ENCODE results near the gene NCL.
A peak's percentile ranks its signal among the peaks of the same experiment; 100 is the strongest.
"Not testable (repeated sequence)": the region's sequence is repeated elsewhere in the genome, so short reads cannot be mapped to it uniquely, and the experiment has no call there.

NCL gene

DNA sequence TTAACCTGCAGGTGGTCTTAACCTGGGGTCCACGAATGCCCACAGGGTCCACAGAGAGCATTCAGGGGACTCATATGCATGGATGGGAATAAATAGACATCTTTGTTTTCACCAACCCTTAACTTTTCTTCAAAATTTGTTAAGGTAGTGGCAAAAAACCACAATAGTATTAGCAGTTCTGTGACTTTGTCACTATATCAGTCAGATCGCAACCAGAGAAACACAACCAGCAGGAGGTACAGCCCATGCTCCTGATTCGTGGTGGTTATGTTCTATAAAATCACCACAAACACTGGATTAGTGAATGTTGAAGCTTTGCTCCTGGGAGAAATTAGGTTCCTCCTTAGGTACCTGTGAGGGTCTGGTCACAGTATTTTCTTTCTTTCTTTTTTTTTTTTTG lies 37.2 kb downstream of the NCL start:
- no peak for DNase-seq

DNA sequence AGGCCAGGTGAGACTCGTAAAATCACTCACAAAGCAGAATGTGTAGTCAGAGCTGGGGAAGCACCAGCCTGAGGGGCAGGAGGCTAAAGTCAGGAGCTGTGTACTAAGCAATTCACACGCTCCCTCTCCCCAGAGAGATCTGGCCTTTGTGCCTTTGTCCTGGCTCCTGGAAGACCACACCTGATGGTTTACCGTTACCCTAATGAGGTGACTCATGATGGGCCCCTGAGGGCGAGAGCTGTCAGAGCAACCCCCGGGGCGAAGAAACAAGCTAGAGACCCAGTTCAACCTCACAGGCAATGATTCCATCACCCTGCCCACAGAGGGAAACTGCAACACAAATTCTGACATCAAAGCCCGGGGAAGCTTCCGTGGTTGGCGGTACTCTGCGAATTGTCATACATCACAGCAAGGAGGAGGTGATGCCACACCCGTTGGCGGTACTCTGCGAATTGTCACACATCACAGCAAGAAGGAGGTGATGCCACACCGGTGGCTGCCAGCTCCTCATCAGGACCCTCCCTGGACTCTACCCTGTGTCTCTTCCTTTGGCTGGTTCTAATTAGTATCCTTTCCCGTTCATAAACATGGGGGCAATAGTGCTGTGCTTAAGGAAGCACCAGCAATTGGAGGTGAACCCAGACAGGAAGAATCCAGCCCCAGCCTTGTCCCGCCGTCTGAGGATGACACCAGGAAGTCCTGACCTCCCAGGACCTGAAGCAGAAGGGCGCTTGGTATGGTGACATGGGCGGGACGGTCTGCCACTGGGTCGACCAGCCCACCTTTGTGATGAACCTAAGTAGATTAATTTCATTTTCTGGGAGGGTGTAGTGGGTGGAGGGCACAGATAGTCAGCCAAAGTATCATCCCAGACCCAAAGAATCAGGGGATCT lies 38.2 kb downstream of the NCL start:
- peak; percentile 55 for DNase-seq

DNA sequence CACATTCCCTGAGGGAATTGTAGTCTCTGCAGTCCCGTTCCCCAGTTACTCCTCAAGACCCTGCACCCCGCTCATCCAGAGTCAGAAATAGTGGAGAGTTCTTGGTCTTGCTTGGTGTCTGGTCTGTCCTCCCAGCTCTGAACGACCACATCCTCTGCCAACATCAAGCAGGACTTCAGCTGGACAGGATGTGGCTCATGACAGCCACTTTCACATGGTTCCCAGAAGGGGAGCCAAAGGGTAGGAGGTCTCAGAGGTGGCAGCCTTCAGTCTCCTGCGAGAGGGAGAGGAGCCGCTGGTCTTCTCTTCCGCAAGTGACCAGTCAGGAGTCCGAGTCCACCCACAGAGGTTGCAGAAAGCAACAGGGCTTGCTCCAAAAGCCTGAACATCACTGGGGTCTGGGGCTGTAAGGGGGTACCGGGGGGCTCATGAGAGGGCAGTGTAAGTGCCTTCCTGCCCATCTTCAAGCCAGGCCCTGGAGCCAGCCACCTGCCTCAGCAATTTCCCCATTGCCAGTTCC lies 38.9 kb downstream of the NCL start:
- DNase-seq = no peak

DNA sequence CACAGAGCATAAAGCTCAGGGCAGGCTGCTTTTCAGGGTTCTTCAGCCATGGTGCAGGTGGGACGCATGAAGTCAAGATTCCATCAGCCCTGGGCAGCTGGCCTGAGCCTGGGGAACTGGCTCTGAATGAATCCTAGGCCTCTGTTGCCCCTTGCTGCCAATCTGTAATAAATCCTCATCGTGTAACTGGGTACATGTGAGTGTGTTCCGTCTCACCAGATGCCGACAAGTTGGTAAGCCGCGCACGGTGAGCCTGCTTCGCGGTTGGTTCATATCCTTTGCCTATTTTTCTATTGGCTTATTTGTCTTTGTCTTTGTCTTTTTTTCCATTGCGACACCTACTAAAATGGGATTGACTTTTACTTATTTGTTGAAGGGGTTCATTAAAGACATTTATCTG lies 41.1 kb downstream of the NCL start:
- DNase-seq = no peak

DNA sequence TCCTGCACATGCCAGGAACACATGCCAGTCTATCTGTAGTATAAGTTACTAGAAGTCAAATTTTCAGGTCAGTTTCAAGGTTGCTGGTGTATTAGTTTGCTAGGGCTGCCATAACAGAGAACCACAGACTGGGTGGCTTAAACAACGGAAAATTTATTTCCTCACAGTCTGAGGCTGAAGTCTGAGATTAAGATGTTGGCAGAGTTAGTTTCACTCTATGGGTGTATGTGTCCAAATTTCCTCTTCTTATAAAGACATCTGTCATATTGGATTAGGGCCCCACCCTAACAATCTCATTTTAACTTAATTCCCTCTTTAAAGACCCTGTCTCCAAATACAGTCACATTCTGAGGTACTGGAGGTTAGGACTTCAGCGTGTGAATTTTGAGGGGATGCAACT lies 42.2 kb downstream of the NCL start:
- no peak for DNase-seq

- no peak for DNase-seq
Observed at GRCh38 chr2:231421051-231421580, 43.2 kb downstream of the NCL start.

GRCh38 chr2:231418820-231419640 lies 45.3 kb downstream of the NCL start:
- no peak for DNase-seq

GRCh38 chr2:231415029-231415428 lies 49.3 kb downstream of the NCL start:
- no peak for DNase-seq

DNA sequence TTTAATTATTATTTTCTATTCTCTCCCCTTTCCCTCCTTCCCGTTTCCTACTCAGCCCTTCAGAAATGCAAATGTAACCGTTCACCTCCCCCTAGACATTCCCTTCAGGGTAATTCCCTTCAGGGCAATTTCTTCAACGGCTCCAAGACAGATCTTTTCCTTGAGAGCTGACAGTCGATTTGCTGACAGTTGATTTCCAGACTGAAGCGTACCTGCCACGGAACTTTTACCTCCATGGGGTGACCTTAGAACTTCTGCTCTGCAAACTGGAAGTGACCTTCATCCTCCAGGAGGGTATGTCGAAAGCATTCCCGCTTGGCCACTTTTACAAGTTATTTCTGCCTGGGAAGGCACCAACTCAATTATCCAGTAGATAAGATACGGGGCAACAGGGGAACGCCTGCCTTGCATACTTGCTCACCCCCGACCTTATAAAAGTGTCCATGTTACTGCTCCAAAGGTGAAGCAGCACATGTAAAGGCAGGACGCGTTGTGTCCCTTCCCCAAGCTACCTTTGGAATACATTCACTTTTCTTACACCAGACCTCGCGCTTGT lies 50.3 kb downstream of the NCL start:
- no peak for DNase-seq

DNA sequence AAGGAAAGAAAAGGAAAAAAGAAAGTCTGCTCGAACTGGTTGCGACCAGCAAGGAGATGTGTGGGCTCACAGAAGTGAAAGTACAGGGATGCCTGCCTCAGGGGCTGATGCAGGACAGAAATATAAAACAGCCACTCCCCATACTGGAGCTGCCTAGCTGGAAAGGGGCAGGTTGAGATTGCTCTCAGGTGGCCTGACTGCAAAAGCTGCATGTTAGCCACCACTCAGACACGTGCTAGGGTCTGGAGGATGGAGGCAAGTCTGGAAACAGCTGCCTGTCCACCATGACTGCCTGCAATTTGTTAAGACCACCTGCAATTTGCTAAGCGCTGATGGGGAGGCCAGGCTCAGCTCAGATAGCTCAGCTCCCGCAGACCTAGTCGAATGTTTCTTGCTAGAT lies 50.8 kb downstream of the NCL start:
- DNase-seq = no peak

- DNase-seq = no peak
Observed at GRCh38 chr2:231412618-231412963, 51.7 kb downstream of the NCL start.

GRCh38 chr2:231411831-231412617 lies 52.3 kb downstream of the NCL start:
- peak; percentile 76 for DNase-seq

- no peak for DNase-seq
Observed at GRCh38 chr2:231411237-231411636, 53.0 kb downstream of the NCL start.

DNA sequence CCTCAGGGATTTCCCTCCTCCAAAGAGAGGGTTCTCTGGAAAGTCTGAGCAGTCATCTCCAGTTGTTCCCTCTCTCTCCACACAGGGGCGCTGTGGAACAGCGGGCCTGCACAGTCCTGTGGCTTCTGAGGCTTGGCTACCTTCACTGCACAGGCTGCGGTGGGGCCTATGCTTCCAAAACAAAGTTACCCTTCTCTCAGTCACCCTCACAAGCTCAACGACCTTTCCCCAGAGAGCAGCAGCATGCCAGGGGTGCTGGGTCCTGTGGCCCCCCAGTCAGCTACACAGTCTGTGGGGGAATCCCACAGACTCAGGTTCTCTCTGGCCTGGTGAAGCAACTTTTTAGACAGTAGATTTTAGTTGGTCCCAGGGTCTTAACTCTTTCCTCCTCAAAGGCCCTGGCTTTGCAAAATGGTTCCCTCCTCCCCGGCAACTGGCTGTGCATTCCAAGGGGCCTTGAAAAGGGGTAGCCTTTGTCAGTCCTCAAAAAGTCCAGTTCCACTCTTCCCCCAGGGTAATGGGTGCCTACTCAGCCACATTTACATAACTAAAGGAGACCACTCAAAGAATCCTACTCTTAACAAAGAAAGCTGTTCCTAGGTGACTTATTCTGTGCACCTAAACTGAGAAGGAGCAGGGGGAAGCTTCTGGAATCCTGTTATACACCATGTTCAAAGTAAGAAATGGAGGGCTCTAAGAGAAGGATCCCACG lies 53.8 kb downstream of the NCL start:
- DNase-seq = no peak

GRCh38 chr2:231409776-231410175 lies 54.5 kb downstream of the NCL start:
- DNase-seq = no peak

DNA sequence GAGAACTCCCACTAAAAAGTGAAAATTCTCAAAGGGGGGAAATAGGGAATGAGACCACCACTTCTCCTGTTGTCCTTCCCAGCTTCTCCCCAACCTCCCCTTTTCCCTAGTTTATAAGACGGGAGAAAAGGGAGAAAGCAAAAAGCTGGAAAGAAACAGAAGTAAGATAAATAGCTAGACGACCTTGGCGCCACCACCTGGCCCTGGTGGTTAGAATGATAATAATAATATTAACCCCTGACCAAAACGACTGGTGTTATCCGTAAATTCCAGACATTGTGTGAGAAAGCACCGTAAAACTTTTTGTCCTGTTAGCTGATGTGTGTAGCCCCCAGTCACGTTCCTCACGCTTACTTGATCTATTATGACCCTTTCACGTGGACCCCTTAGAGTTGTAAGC lies 56.0 kb downstream of the NCL start:
- DNase-seq = not testable (repeated sequence)

DNA sequence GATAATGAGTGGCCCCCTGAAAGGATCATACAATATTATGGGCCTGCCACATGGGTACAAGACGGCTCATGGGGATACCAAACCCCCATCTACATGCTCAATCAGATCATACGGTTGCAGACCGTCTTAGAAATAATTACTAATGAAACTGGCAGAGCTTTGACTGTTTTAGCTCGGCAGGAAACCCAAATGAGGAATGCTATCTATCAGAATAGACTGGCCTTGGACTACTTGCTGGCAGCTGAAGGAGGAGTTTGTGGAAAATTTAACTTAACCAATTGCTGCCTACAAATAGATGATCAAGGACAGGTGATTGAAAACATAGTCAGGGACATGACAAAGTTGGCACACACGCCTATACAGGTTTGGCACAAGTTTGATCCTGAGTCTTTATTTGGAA lies 56.6 kb downstream of the NCL start:
- DNase-seq = not testable (repeated sequence)

GRCh38 chr2:231405601-231406367 lies 58.5 kb downstream of the NCL start:
- DNase-seq = peak; percentile 17

- DNase-seq = not testable (repeated sequence)
Observed at GRCh38 chr2:231404183-231404578, 60.1 kb downstream of the NCL start.

Measured in stimulated activated CD4-positive, alpha-beta T cell treated with anti-CD3 and anti-CD28 coated beads, Interleukin-1b, Interleukin-23, amount 100 ng/mL, for 48 hours (primary cell).